ENCODE results near the gene FGD2. TPM values are rescaled to one million over a fixed set of nuclear protein-coding genes. Genes with fewer than 3 reads are reported as not detected.

The FGD2 gene
- total RNA-seq, 3 donors from 2014 or later: 0.87 to 1.5 (median 1.1) TPM

GRCh38 chr6:37077905-37078296 is 72.4 kb downstream of the FGD2 start:
- DNase-seq (no peak), ATAC-seq (no peak)
- Mint-ChIP-seq H3K36me3 (ENCODE audit: insufficient read depth) (no peaks in the 10 kb centered on the region), H3K4me1 (ENCODE audit: low read depth) (peaks cover 4% of the 10 kb centered on the region), H3K9me3 (no peaks in the 10 kb centered on the region), H3K27me3 (ENCODE audit: low read depth) (no peaks in the 10 kb centered on the region), H3K4me3 (no peak overlapping the region)

Other genes with a start within 250 kb of the FGD2 start
- under 1 TPM; 0.26 to 0.52 (median 0.28) TPM for gene CPNE5, start 166.2 kb upstream of the FGD2 start, total RNA-seq
- 10 to 100 TPM; 79.9 to 82.7 (median 81.5) TPM for gene PPIL1, start 130.9 kb upstream of the FGD2 start, total RNA-seq
- gene C6orf89, start 119.7 kb upstream of the FGD2 start, total RNA-seq: 10 to 100 TPM; 27.2 to 27.7 (median 27.4) TPM
- gene PI16, start 50.9 kb upstream of the FGD2 start, total RNA-seq: not detected
- gene MTCH1, start 19.5 kb upstream of the FGD2 start, total RNA-seq: 100 to 1,000 TPM; 100 to 104 (median 104) TPM
- gene PIM1, start 164.5 kb downstream of the FGD2 start, total RNA-seq: 10 to 100 TPM; 59.6 to 72.8 (median 60.1) TPM

Measured in activated T-cell treated with anti-CD3 and anti-CD28 coated beads, Interleukin-2, amount 50 U/mL, for 4 hours (primary cell).